ENCODE results near the gene PFN3. TPM values are rescaled to one million over a fixed set of nuclear protein-coding genes. Genes with fewer than 3 reads are reported as not detected.

The PFN3 gene
- polyA plus RNA-seq, 1 donor (not counting 4 experiments of a cell fraction or from before 2014, with no cell fraction given), result not detected

GRCh38 chr5:177444106-177445051, 43.9 kb upstream of the PFN3 start:
- Histone ChIP-seq H3K79me2 (ENCODE audit: control insufficient read depth, insufficient read depth, low read length) (no peaks in the 10 kb centered on the region), H3K4me2 (ENCODE audit: control insufficient read depth, extremely low read depth, insufficient read depth, low read depth, low read length) (no peak overlapping the region), H3K36me3 (ENCODE audit: control insufficient read depth in 2 of 2, extremely low read depth in 1 of 2, insufficient read depth in 2 of 2, low read length in 2 of 2) (peaks cover 2 to 3% of the 10 kb centered on the region in 2 experiments), H3K4me3 (ENCODE audit: control insufficient read depth in 2 of 3, extremely low read depth in 1 of 3, insufficient read depth in 2 of 3, low read depth in 1 of 3, low read length in 3 of 3) (no peak overlapping the region), H2AFZ (ENCODE audit: control insufficient read depth, low read length) (no peak overlapping the region), H3K9ac (ENCODE audit: control insufficient read depth, extremely low read depth, insufficient read depth, low read length) (no peak overlapping the region), H3K27ac (ENCODE audit: control insufficient read depth, insufficient read depth, low read length) (peak overlapping the region; percentile 24), H3K27me3 (ENCODE audit: control insufficient read depth, extremely low read depth, insufficient read depth, low read length) (no peaks in the 10 kb centered on the region), H3K9me1 (ENCODE audit: control insufficient read depth, extremely low read depth, insufficient read depth, low read length) (no peaks in the 10 kb centered on the region), H3K9me3 (ENCODE audit: control insufficient read depth, low read depth, low read length) (no peaks in the 10 kb centered on the region), H4K20me1 (ENCODE audit: control insufficient read depth, extremely low read depth, insufficient read depth, low read length) (no peaks in the 10 kb centered on the region), H3K4me1 (ENCODE audit: control insufficient read depth, extremely low read depth, insufficient read depth, low read length) (peaks cover 46% of the 10 kb centered on the region)
- dilution Hi-C loops (cut with MboI; ENCODE audit: extremely low pct_ligation_motif_present, low sequenced_read_pairs), result no loop called here
- FAIRE-seq (peak; percentile 58), DNase-seq (ENCODE audit: low read depth, low spot score) (no peak)
- TF ChIP-seq CTCF (optimal IDR thresholded peaks at IDR 0.05 in 1 of 3, IDR thresholded peaks at IDR 0.05 in 1 of 3, conservative IDR thresholded peaks at IDR 0.05 in 1 of 3; ENCODE audit: extremely low read depth in 1 of 3, insufficient read depth in 2 of 3, low read length in 3 of 3) (no peak), EZH2 (IDR thresholded peaks at IDR 0.05; ENCODE audit: low read length) (no peak)

- Histone ChIP-seq H3K4me3 (ENCODE audit: control insufficient read depth in 2 of 3, extremely low read depth in 1 of 3, insufficient read depth in 2 of 3, low read depth in 1 of 3, low read length in 3 of 3) (no peak overlapping the region), H3K9me1 (ENCODE audit: control insufficient read depth, extremely low read depth, insufficient read depth, low read length) (no peaks in the 10 kb centered on the region), H3K27ac (ENCODE audit: control insufficient read depth, insufficient read depth, low read length) (peak overlapping the region; percentile 20), H3K27me3 (ENCODE audit: control insufficient read depth, extremely low read depth, insufficient read depth, low read length) (no peaks in the 10 kb centered on the region), H4K20me1 (ENCODE audit: control insufficient read depth, extremely low read depth, insufficient read depth, low read length) (no peaks in the 10 kb centered on the region), H3K4me2 (ENCODE audit: control insufficient read depth, extremely low read depth, insufficient read depth, low read depth, low read length) (no peak overlapping the region), H3K4me1 (ENCODE audit: control insufficient read depth, extremely low read depth, insufficient read depth, low read length) (peaks cover 42% of the 10 kb centered on the region), H2AFZ (ENCODE audit: control insufficient read depth, low read length) (no peak overlapping the region), H3K36me3 (ENCODE audit: control insufficient read depth in 2 of 2, extremely low read depth in 1 of 2, insufficient read depth in 2 of 2, low read length in 2 of 2) (peaks cover 2 to 10% of the 10 kb centered on the region in 2 experiments), H3K9ac (ENCODE audit: control insufficient read depth, extremely low read depth, insufficient read depth, low read length) (no peak overlapping the region), H3K9me3 (ENCODE audit: control insufficient read depth, low read depth, low read length) (no peaks in the 10 kb centered on the region), H3K79me2 (ENCODE audit: control insufficient read depth, insufficient read depth, low read length) (no peaks in the 10 kb centered on the region)
- TF ChIP-seq CTCF (optimal IDR thresholded peaks at IDR 0.05 in 1 of 3, IDR thresholded peaks at IDR 0.05 in 1 of 3, conservative IDR thresholded peaks at IDR 0.05 in 1 of 3; ENCODE audit: extremely low read depth in 1 of 3, insufficient read depth in 2 of 3, low read length in 3 of 3), result no peak
- TF ChIP-seq EZH2 (IDR thresholded peaks at IDR 0.05; ENCODE audit: low read length), result no peak
- dilution Hi-C loops (cut with MboI; ENCODE audit: extremely low pct_ligation_motif_present, low sequenced_read_pairs), result no loop called here
- no peak for FAIRE-seq
- no peak for DNase-seq (ENCODE audit: low read depth, low spot score)
Measured at GRCh38 chr5:177443144-177443983, 42.9 kb upstream of the PFN3 start.

Data from keratinocyte (primary cell).